HUES64 (cell line): Measurements from ENCODE around the gene TMEM134. TPM values are rescaled to one million over a fixed set of nuclear protein-coding genes. Genes with fewer than 3 reads are reported as not detected.
"Not testable (repeated sequence)": the region's sequence is repeated elsewhere in the genome, so short reads cannot be mapped to it uniquely, and the experiment has no call there.

Source experiments
- H3K27ac ChIP-seq: 2 replicates; pipeline ENCODE4 v1.7.0; 2013; ENCODE audit warnings: low read depth, low read length, inconsistent platforms
- H3K27me3 ChIP-seq: 2 replicates; pipeline ENCODE4 v1.6.1; 2013; ENCODE audit warnings: mild to moderate bottlenecking, low read length; ENCODE audit not compliant: insufficient read depth
- H3K36me3 ChIP-seq: 2 replicates; pipeline ENCODE4 v1.6.1; 2013; ENCODE audit warnings: mild to moderate bottlenecking, low read length; ENCODE audit not compliant: insufficient read depth
- H3K4me1 ChIP-seq: 2 replicates; pipeline ENCODE4 v1.6.1; 2013; ENCODE audit warnings: mild to moderate bottlenecking, low read length, moderate library complexity; ENCODE audit not compliant: insufficient read depth
- H3K4me3 ChIP-seq: 2 replicates; pipeline ENCODE4 v1.5.1; 2013; ENCODE audit warnings: mild to moderate bottlenecking, low read length, moderate library complexity
- H3K9ac ChIP-seq: 2 replicates; pipeline ENCODE4 v1.6.1; 2013; ENCODE audit warnings: mild to moderate bottlenecking, low read depth, low read length
- H3K9me3 ChIP-seq: 2 replicates; pipeline ENCODE4 v1.6.1; 2013; ENCODE audit warnings: low read depth, low read length; ENCODE audit not compliant: insufficient read depth
- WGBS: fragments of 150-250, 120-280 bp; methylation state at CpG from one replicate; pipeline ENCODE4 v1.1.7; 2013; ENCODE audit warnings: missing lambda C conversion rate; 5-methylcytosine and 5-hydroxymethylcytosine counted together
- polyA plus RNA-seq, 2 experiments: library from polyadenylated mRNA; stranded (reverse); fragments of 50-300 nt; gene quantifications; one replicate each; pipeline ENCODE4 v1.2.3, GENCODE V29; 2013

Gene TMEM134
- polyA plus RNA-seq (2013, experiment 1 of 2) = 26.9 TPM
- polyA plus RNA-seq (2013, experiment 2 of 2) = 45.5 TPM

GRCh38 chr11:67468759-67469507 is at the start of gene TMEM134:
Gene TMEM134, minus strand, starts transcription at chr11:67469251. Its CDS starts 59 bp downstream, at chr11:67469192.
- peak within 1 kb of the TSS; percentile 93 for H3K4me3 ChIP-seq

GRCh38 chr11:67517784-67518552 is 48.9 kb upstream of the TMEM134 start:
- 88% methylated on average over 10 of the region's 10 CpGs for WGBS
- Histone ChIP-seq H3K4me3 (no peak overlapping the region), H3K9me3 (no peaks in the 10 kb centered on the region), H3K36me3 (no peaks in the 10 kb centered on the region), H3K4me1 (no peaks in the 10 kb centered on the region), H3K27ac (no peak overlapping the region), H3K27me3 (no peaks in the 10 kb centered on the region), H3K9ac (no peak overlapping the region)

More at GRCh38 chr11:67468759-67469507, at the start of gene TMEM134:
- Histone ChIP-seq H3K9ac (peak within 1 kb of the TSS; percentile 77), H3K4me1 (peaks cover 5% of the 10 kb centered on the region), H3K27ac (peak within 1 kb of the TSS; percentile 58; the same call in 1 of the 2 replicates), H3K27me3 (no peaks in the 10 kb centered on the region), H3K9me3 (no peaks in the 10 kb centered on the region), H3K36me3 (no peaks in the 10 kb centered on the region)
- under 1% methylated on average over 76 of the region's 76 CpGs for WGBS

GRCh38 chr11:67516806-67517205 is 47.8 kb upstream of the TMEM134 start:
- Histone ChIP-seq H3K27me3 (no peaks in the 10 kb centered on the region), H3K4me3 (no peak overlapping the region), H3K9ac (no peak overlapping the region), H3K4me1 (no peaks in the 10 kb centered on the region), H3K36me3 (no peaks in the 10 kb centered on the region), H3K27ac (no peak overlapping the region), H3K9me3 (no peaks in the 10 kb centered on the region)
- 94% methylated on average over 9 of the region's 9 CpGs for WGBS

- H3K36me3 ChIP-seq = no peaks in the 10 kb centered on the region
- WGBS = 93% methylated on average over 7 of the region's 7 CpGs
- H3K9me3 ChIP-seq = no peaks in the 10 kb centered on the region
Observed at GRCh38 chr11:67514116-67514515, 45.1 kb upstream of the TMEM134 start.

GRCh38 chr11:67511558-67511957 is 42.5 kb upstream of the TMEM134 start:
- not testable (repeated sequence) for H3K9me3 ChIP-seq, H3K4me3 ChIP-seq, H3K27ac ChIP-seq, H3K9ac ChIP-seq, H3K36me3 ChIP-seq, H3K4me1 ChIP-seq, H3K27me3 ChIP-seq
- WGBS = 89% methylated on average over 4 of the region's 4 CpGs

More at GRCh38 chr11:67514116-67514515, 45.1 kb upstream of the TMEM134 start:
- Histone ChIP-seq H3K27me3 (no peaks in the 10 kb centered on the region; the same call in 1 of the 2 replicates), H3K27ac (no peak overlapping the region), H3K9ac (no peak overlapping the region), H3K4me3 (no peak overlapping the region), H3K4me1 (no peaks in the 10 kb centered on the region)

GRCh38 chr11:67510023-67510345 is 40.9 kb upstream of the TMEM134 start:
- Histone ChIP-seq H3K36me3 (no peaks in the 10 kb centered on the region), H3K27me3 (no peaks in the 10 kb centered on the region; the same call in 1 of the 2 replicates), H3K9me3 (no peaks in the 10 kb centered on the region), H3K9ac (no peak overlapping the region), H3K27ac (no peak overlapping the region), H3K4me1 (peaks cover 9% of the 10 kb centered on the region), H3K4me3 (no peak overlapping the region)
- WGBS = no CpG with 5 or more reads among the region's 3 CpGs

- 1% methylated on average over 56 of the region's 57 CpGs for WGBS
- H3K9me3 ChIP-seq = no peaks in the 10 kb centered on the region
- H3K4me1 ChIP-seq = peaks cover 9% of the 10 kb centered on the region
- H3K36me3 ChIP-seq = no peaks in the 10 kb centered on the region
- H3K27ac ChIP-seq = peak overlapping the region; percentile 93
- H3K9ac ChIP-seq = peak overlapping the region; percentile 83
- H3K4me3 ChIP-seq = peak overlapping the region; percentile 84
- peaks cover 4% of the 10 kb centered on the region for H3K27me3 ChIP-seq
Observed at GRCh38 chr11:67508486-67509121, 39.6 kb upstream of the TMEM134 start.

GRCh38 chr11:67507864-67508485 is 38.9 kb upstream of the TMEM134 start, which contains the start of gene CDK2AP2:
Gene CDK2AP2, minus strand, starts transcription at chr11:67508162. Its CDS starts 80 bp downstream, at chr11:67508082.
- peak within 1 kb of the TSS; percentile 83 for H3K9ac ChIP-seq
- H3K36me3 ChIP-seq = no peaks in the 10 kb centered on the region
- H3K4me1 ChIP-seq = peaks cover 9% of the 10 kb centered on the region
- H3K4me3 ChIP-seq = peak within 1 kb of the TSS; percentile 84
- peaks cover 10% of the 10 kb centered on the region for H3K27me3 ChIP-seq
- H3K9me3 ChIP-seq = no peaks in the 10 kb centered on the region
- under 1% methylated on average over 57 of the region's 57 CpGs for WGBS
- H3K27ac ChIP-seq = peak within 1 kb of the TSS; percentile 93

GRCh38 chr11:67507242-67507863 is 38.3 kb upstream of the TMEM134 start:
- H3K9me3 ChIP-seq = no peaks in the 10 kb centered on the region
- H3K4me1 ChIP-seq = peaks cover 9% of the 10 kb centered on the region
- peak overlapping the region; percentile 84 for H3K4me3 ChIP-seq
- H3K9ac ChIP-seq = peak overlapping the region; percentile 70
- peaks cover 11% of the 10 kb centered on the region for H3K27me3 ChIP-seq
- WGBS = 25% methylated on average over 33 of the region's 33 CpGs
- no peaks in the 10 kb centered on the region for H3K36me3 ChIP-seq
- H3K27ac ChIP-seq = peak overlapping the region; percentile 69; the same call in 1 of the 2 replicates

- Histone ChIP-seq H3K27ac (no peak overlapping the region), H3K9me3 (no peaks in the 10 kb centered on the region), H3K9ac (no peak overlapping the region), H3K36me3 (peaks cover 3% of the 10 kb centered on the region; the same call in 1 of the 2 replicates), H3K27me3 (peaks cover 11% of the 10 kb centered on the region), H3K4me3 (no peak overlapping the region), H3K4me1 (peaks cover 9% of the 10 kb centered on the region)
- WGBS = 91% methylated on average over 16 of the region's 16 CpGs
Observed at GRCh38 chr11:67506426-67507051, 37.5 kb upstream of the TMEM134 start.
